Keratinocyte (primary cell): ENCODE data around the gene ESF1. TPM values are rescaled to one million over a fixed set of nuclear protein-coding genes. Genes with fewer than 3 reads are reported as not detected.

Experiments
- DNase-seq: peaks from one replicate; pipeline ENCODE4 v3.0.0-alpha.2; 2011; ENCODE audit warnings: low read depth, missing footprints, low spot score
- FAIRE-seq: peaks from 2 replicates; lab custom pipeline; 2011; peaks lifted over from hg19 to GRCh38; lab: Jason Lieb, UNC
- H2AFZ ChIP-seq: 2 replicates; pipeline ENCODE4 v1.6.0; 2012; ENCODE audit warnings: low read length, control low read depth, inconsistent platforms; ENCODE audit not compliant: control insufficient read depth
- H3K27ac ChIP-seq: 2 replicates; pipeline ENCODE4 v1.5.1; 2011; ENCODE audit warnings: low read length; ENCODE audit not compliant: control insufficient read depth, insufficient read depth
- H3K27me3 ChIP-seq: 3 replicates; pipeline ENCODE4 v1.6.0; 2011; ENCODE audit warnings: low read length; ENCODE audit not compliant: control insufficient read depth, insufficient read depth; ENCODE audit errors: extremely low read depth
- H3K36me3 ChIP-seq, 2 experiments: 2 replicates in 1 of 2; 3 replicates in 1 of 2; pipeline ENCODE4 v1.5.1; 2011; ENCODE audit warnings: low read length in 2 of 2, mild to moderate bottlenecking in 1 of 2; ENCODE audit not compliant: control insufficient read depth in 2 of 2, insufficient read depth in 2 of 2; ENCODE audit errors: extremely low read depth in 1 of 2
- H3K4me1 ChIP-seq: 3 replicates; pipeline ENCODE4 v1.5.1; 2011; ENCODE audit warnings: low read length; ENCODE audit not compliant: control insufficient read depth, insufficient read depth; ENCODE audit errors: extremely low read depth
- H3K4me2 ChIP-seq: 3 replicates; pipeline ENCODE4 v1.6.0; 2011; ENCODE audit warnings: low read depth, low read length; ENCODE audit not compliant: control insufficient read depth, insufficient read depth; ENCODE audit errors: extremely low read depth
- H3K4me3 ChIP-seq, 3 experiments: fragments of 200-600 bp in 1 of 3; sonication (generic) in 1 of 3; 2 replicates in 2 of 3; 3 replicates in 1 of 3; pipeline ENCODE4 v1.5.1; 2011 to 2016; ENCODE audit warnings: low read length in 3 of 3, mild to moderate bottlenecking in 3 of 3, control low read depth in 2 of 3, inconsistent platforms in 1 of 3, low read depth in 1 of 3, mixed read lengths in 1 of 3, mixed run types in 1 of 3, moderate library complexity in 1 of 3; ENCODE audit not compliant: control insufficient read depth in 2 of 3, insufficient read depth in 2 of 3; ENCODE audit errors: extremely low read depth in 1 of 3
- H3K79me2 ChIP-seq: 2 replicates; pipeline ENCODE4 v1.6.0; 2012; ENCODE audit warnings: low read length; ENCODE audit not compliant: control insufficient read depth, insufficient read depth
- H3K9ac ChIP-seq: 3 replicates; pipeline ENCODE4 v1.6.0; 2011; ENCODE audit warnings: low read length; ENCODE audit not compliant: control insufficient read depth, insufficient read depth; ENCODE audit errors: extremely low read depth
- H3K9me1 ChIP-seq: 3 replicates; pipeline ENCODE4 v1.6.0; 2011; ENCODE audit warnings: low read length; ENCODE audit not compliant: control insufficient read depth, insufficient read depth; ENCODE audit errors: extremely low read depth
- H3K9me3 ChIP-seq: 2 replicates; pipeline ENCODE4 v1.5.1; 2012; ENCODE audit warnings: low read depth, low read length; ENCODE audit not compliant: control insufficient read depth
- H4K20me1 ChIP-seq: 3 replicates; pipeline ENCODE4 v1.6.0; 2011; ENCODE audit warnings: low read length; ENCODE audit not compliant: control insufficient read depth, insufficient read depth; ENCODE audit errors: extremely low read depth
- EZH2 ChIP-seq: IDR thresholded peaks from one replicate; pipeline ENCODE4 v1.6.1; 2012; ENCODE audit warnings: inconsistent platforms, mild to moderate bottlenecking, low read length, moderate library complexity
- dilution Hi-C: fragments of 300-500 bp; cut with MboI; formaldehyde crosslinking; loops from one replicate; pipeline ENCODE4 v1.7.0; 2020; ENCODE audit warnings: low sequenced_read_pairs; ENCODE audit not compliant: extremely low pct_ligation_motif_present
- polyA minus RNA-seq, 3 experiments: library from RNA; depleted of rRNA, polyadenylated mRNA; stranded (reverse); fragments of >200 nt; gene quantifications; 1 replicate in 1 of 3; 2 replicates in 1 of 3; 3 replicates in 1 of 3; pipeline ENCODE4 v1.2.3, GENCODE V29; 2011
- polyA plus RNA-seq, 5 experiments: library from polyadenylated mRNA; depleted of rRNA in 3 of 5; stranded (reverse) in 3 of 5; stranded (forward) in 1 of 5; unstranded in 1 of 5; fragments of >200 nt; gene quantifications; 1 replicate in 1 of 5; 2 replicates in 3 of 5; 3 replicates in 1 of 5; pipeline versions ENCODE4 v1.2.1 to v1.2.3, GENCODE V29; 2011 to 2012; ENCODE audit warnings: missing spikeins in 2 of 5, low read depth in 1 of 5, low replicate concordance in 1 of 5
- TF ChIP-seq, protein P1 (sequence below), 3 experiments: IDR thresholded peaks in 1 of 3; conservative IDR thresholded peaks in 1 of 3; optimal IDR thresholded peaks in 1 of 3; 2 replicates in 2 of 3; 3 replicates in 1 of 3; pipeline versions ENCODE3 to v1.5.1; 2011; ENCODE audit warnings: low read length in 3 of 3, mild to moderate bottlenecking in 3 of 3, moderate library complexity in 2 of 3, control low read depth in 1 of 3, inconsistent platforms in 1 of 3; ENCODE audit not compliant: insufficient read depth in 2 of 3; ENCODE audit errors: extremely low read depth in 1 of 3

ESF1 gene, protein sequence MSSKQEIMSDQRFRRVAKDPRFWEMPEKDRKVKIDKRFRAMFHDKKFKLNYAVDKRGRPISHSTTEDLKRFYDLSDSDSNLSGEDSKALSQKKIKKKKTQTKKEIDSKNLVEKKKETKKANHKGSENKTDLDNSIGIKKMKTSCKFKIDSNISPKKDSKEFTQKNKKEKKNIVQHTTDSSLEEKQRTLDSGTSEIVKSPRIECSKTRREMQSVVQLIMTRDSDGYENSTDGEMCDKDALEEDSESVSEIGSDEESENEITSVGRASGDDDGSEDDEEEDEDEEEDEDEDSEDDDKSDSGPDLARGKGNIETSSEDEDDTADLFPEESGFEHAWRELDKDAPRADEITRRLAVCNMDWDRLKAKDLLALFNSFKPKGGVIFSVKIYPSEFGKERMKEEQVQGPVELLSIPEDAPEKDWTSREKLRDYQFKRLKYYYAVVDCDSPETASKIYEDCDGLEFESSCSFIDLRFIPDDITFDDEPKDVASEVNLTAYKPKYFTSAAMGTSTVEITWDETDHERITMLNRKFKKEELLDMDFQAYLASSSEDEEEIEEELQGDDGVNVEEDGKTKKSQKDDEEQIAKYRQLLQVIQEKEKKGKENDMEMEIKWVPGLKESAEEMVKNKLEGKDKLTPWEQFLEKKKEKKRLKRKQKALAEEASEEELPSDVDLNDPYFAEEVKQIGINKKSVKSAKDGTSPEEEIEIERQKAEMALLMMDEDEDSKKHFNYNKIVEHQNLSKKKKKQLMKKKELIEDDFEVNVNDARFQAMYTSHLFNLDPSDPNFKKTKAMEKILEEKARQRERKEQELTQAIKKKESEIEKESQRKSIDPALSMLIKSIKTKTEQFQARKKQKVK
- 3.9 to 10.8 TPM (median 4.9 TPM) in 3 replicates for polyA plus RNA-seq
- 82.0 TPM for polyA plus RNA-seq (2011; ENCODE audit: low read depth)
- 4.3 and 4.6 TPM in 2 replicates for polyA plus RNA-seq (2011; cell fraction: cytosol; rRNA removed)
- polyA plus RNA-seq (2011; cell fraction: nucleus; rRNA removed): 6.0 and 13.8 TPM in 2 replicates
- 18.3 and 23.5 TPM in 2 replicates for polyA plus RNA-seq (2012; ENCODE audit: low replicate concordance)
- 0.30 to 1.8 TPM in 2 of 3 replicates, not detected in the other for polyA minus RNA-seq
- 2.3 TPM for polyA minus RNA-seq (2011; cell fraction: cytosol; rRNA and poly(A)+ RNA removed)
- polyA minus RNA-seq (2011; cell fraction: nucleus; rRNA and poly(A)+ RNA removed): 2.3 and 6.5 TPM in 2 replicates

GRCh38 chr20:13784893-13785715 lies at the start of gene ESF1, which contains the start of gene NDUFAF5:
ESF1 (minus strand) TSS chr20:13784919; CDS start chr20:13783140, 1,779 bp downstream.
NDUFAF5 (plus strand) TSS chr20:13785028; CDS start chr20:13785069, 41 bp downstream.
- Histone ChIP-seq H3K9me1 (no peaks in the 10 kb centered on the region), H3K4me3 (peak within 1 kb of the TSS; percentile 78 to 98 (median 83)), H3K27ac (peak within 1 kb of the TSS; percentile 71), H3K9ac (peak within 1 kb of the TSS; percentile 81), H3K27me3 (no peaks in the 10 kb centered on the region), H3K79me2 (peaks cover 68% of the 10 kb centered on the region), H3K9me3 (no peaks in the 10 kb centered on the region), H4K20me1 (no peaks in the 10 kb centered on the region), H3K4me2 (peak within 1 kb of the TSS; percentile 89), H3K36me3 (peaks cover 5 to 8% of the 10 kb centered on the region in 2 experiments), H2AFZ (peak within 1 kb of the TSS; percentile 91), H3K4me1 (peaks cover 15% of the 10 kb centered on the region)
- DNase-seq: peak; percentile 85
- FAIRE-seq: peak; percentile 81
- TF ChIP-seq, protein P1, sequence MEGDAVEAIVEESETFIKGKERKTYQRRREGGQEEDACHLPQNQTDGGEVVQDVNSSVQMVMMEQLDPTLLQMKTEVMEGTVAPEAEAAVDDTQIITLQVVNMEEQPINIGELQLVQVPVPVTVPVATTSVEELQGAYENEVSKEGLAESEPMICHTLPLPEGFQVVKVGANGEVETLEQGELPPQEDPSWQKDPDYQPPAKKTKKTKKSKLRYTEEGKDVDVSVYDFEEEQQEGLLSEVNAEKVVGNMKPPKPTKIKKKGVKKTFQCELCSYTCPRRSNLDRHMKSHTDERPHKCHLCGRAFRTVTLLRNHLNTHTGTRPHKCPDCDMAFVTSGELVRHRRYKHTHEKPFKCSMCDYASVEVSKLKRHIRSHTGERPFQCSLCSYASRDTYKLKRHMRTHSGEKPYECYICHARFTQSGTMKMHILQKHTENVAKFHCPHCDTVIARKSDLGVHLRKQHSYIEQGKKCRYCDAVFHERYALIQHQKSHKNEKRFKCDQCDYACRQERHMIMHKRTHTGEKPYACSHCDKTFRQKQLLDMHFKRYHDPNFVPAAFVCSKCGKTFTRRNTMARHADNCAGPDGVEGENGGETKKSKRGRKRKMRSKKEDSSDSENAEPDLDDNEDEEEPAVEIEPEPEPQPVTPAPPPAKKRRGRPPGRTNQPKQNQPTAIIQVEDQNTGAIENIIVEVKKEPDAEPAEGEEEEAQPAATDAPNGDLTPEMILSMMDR (optimal IDR thresholded peaks at IDR 0.05 in 1 of 3, IDR thresholded peaks at IDR 0.05 in 1 of 3, conservative IDR thresholded peaks at IDR 0.05 in 1 of 3; ENCODE audit: extremely low read depth in 1 of 3, insufficient read depth in 2 of 3, low read length in 3 of 3): no peak
- no peak for TF ChIP-seq EZH2
- dilution Hi-C loops: no loop called here

- Histone ChIP-seq H3K36me3 (no peaks in the 10 kb centered on the region), H3K27ac (no peak overlapping the region), H3K27me3 (no peaks in the 10 kb centered on the region), H3K9me3 (no peaks in the 10 kb centered on the region), H3K79me2 (no peaks in the 10 kb centered on the region), H3K9me1 (no peaks in the 10 kb centered on the region), H3K4me3 (no peak overlapping the region), H4K20me1 (no peaks in the 10 kb centered on the region), H3K4me1 (no peaks in the 10 kb centered on the region), H3K4me2 (no peak overlapping the region), H3K9ac (no peak overlapping the region), H2AFZ (no peak overlapping the region)
- dilution Hi-C loops: no loop called here
- no peak for FAIRE-seq
- no peak for DNase-seq
- TF ChIP-seq EZH2: no peak
- TF ChIP-seq, protein P1 (optimal IDR thresholded peaks at IDR 0.05 in 1 of 3, IDR thresholded peaks at IDR 0.05 in 1 of 3, conservative IDR thresholded peaks at IDR 0.05 in 1 of 3; ENCODE audit: extremely low read depth in 1 of 3, insufficient read depth in 2 of 3, low read length in 3 of 3): no peak
These were observed 46.8 kb upstream of the ESF1 start for GRCh38 chr20:13831476-13831875.
